ENCODE results near the gene CFAP52. TPM values are rescaled to one million over a fixed set of nuclear protein-coding genes. Genes with fewer than 3 reads are reported as not detected.

CFAP52 gene
- polyA plus RNA-seq, 3 donors: not detected

- Histone ChIP-seq H3K27ac (ENCODE audit: low read depth in 1 of 2, low read length in 2 of 2) (no peak overlapping the region), H3K79me2 (ENCODE audit: insufficient read depth, low read length) (no peaks in the 10 kb centered on the region), H3K9me3 (replicated peaks in 1 of 2; ENCODE audit: control insufficient read depth in 1 of 2, insufficient read depth in 1 of 2, low read length in 2 of 2) (peaks cover 5 to 10% of the 10 kb centered on the region in 2 donors), H3K36me3 (replicated peaks in 1 of 2; ENCODE audit: control insufficient read depth in 1 of 2, insufficient read depth in 2 of 2, low read length in 2 of 2) (no peaks in the 10 kb centered on the region), H3K9ac (ENCODE audit: insufficient read depth, low read length, poor library complexity, severe bottlenecking) (no peak overlapping the region), H2AFZ (ENCODE audit: insufficient read depth, low read depth, low read length, poor library complexity, severe bottlenecking) (no peak overlapping the region), H3K4me3 (replicated peaks in 1 of 3; ENCODE audit: low read depth in 2 of 3, low read length in 3 of 3) (no peak overlapping the region), H3K27me3 (ENCODE audit: control insufficient read depth in 2 of 2, insufficient read depth in 2 of 2, low read length in 2 of 2) (no peaks in the 10 kb centered on the region), H3K4me2 (replicated peaks; ENCODE audit: extremely low read depth, low read length, poor library complexity, severe bottlenecking) (no peak overlapping the region), H4K20me1 (ENCODE audit: insufficient read depth, low read length) (no peaks in the 10 kb centered on the region), H3K4me1 (ENCODE audit: control insufficient read depth in 1 of 2, insufficient read depth in 2 of 2, low read length in 2 of 2) (no peaks in the 10 kb centered on the region)
- Mint-ChIP-seq H3K4me3 (no peak overlapping the region), H3K27me3 (ENCODE audit: low read depth in 3 of 3) (peaks cover 0 to 4% (median 3%) of the 10 kb centered on the region in 3 donors), H3K9me3 (peaks cover 0 to 18% (median 10%) of the 10 kb centered on the region in 7 donors), H3K4me1 (no peaks in the 10 kb centered on the region), H3K36me3 (no peaks in the 10 kb centered on the region), H3K27ac (no peak overlapping the region)
- intact Hi-C loops (cut with micrococcal nuclease): no loop called here
- TF ChIP-seq, protein P1, sequence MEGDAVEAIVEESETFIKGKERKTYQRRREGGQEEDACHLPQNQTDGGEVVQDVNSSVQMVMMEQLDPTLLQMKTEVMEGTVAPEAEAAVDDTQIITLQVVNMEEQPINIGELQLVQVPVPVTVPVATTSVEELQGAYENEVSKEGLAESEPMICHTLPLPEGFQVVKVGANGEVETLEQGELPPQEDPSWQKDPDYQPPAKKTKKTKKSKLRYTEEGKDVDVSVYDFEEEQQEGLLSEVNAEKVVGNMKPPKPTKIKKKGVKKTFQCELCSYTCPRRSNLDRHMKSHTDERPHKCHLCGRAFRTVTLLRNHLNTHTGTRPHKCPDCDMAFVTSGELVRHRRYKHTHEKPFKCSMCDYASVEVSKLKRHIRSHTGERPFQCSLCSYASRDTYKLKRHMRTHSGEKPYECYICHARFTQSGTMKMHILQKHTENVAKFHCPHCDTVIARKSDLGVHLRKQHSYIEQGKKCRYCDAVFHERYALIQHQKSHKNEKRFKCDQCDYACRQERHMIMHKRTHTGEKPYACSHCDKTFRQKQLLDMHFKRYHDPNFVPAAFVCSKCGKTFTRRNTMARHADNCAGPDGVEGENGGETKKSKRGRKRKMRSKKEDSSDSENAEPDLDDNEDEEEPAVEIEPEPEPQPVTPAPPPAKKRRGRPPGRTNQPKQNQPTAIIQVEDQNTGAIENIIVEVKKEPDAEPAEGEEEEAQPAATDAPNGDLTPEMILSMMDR (IDR thresholded peaks at IDR 0.05): no peak
- DNase-seq: no peak
- whole genome bisulfite sequencing (ENCODE audit: insufficient coverage): 89% methylated on average over 2 of the region's 4 CpGs
Measured at GRCh38 chr17:9677896-9678295, 101.5 kb downstream of the CFAP52 start.

DNA sequence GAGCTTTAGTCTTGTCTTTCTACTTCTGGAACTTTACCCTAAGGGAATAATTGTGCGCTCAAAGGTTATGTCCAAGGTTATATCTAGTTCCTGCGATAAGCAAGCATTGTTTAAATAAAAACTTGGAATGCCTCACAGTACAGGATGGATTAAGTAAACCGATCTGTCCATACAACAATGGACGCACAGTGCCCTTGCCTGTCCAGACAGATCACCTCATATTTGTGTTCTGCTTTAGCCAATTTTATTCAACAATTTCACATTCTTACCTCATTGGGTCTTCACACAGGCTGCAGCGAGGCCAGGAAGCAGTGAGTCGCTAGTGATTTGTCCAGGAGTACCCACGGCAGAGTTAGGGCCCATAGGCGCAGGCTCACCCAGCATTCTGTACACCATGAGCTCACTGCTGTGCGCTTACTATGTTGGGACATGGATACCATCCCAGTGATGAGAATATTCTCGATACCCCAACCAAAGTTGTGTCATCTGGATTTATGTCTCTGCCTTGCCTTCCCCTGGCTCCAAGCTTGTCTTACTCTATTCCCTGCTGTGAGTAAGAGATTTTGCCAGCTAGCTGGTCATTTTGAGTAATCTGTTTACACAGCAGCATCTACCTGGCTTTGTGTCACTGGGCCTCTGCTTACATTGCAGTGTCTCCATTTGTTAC is 108.6 kb downstream of the CFAP52 start:
- no peaks in the 10 kb centered on the region for H3K79me2 ChIP-seq (ENCODE audit: insufficient read depth, low read length)
- no peaks in the 10 kb centered on the region for H3K4me1 ChIP-seq (ENCODE audit: control insufficient read depth in 1 of 2, insufficient read depth in 2 of 2, low read length in 2 of 2)
- no peaks in the 10 kb centered on the region for H3K36me3 Mint-ChIP-seq
- H3K9ac ChIP-seq (ENCODE audit: insufficient read depth, low read length, poor library complexity, severe bottlenecking): no peak overlapping the region
- no peak overlapping the region for H3K4me3 ChIP-seq (replicated peaks in 1 of 3; ENCODE audit: low read depth in 2 of 3, low read length in 3 of 3)
- H3K27ac ChIP-seq (ENCODE audit: low read depth in 1 of 2, low read length in 2 of 2): no peak overlapping the region
- H3K36me3 ChIP-seq (replicated peaks in 1 of 2; ENCODE audit: control insufficient read depth in 1 of 2, insufficient read depth in 2 of 2, low read length in 2 of 2): no peaks in the 10 kb centered on the region
- H3K27me3 Mint-ChIP-seq (ENCODE audit: low read depth in 3 of 3): no peaks in the 10 kb centered on the region
- TF ChIP-seq, protein P1 (IDR thresholded peaks at IDR 0.05): no peak
- no peaks in the 10 kb centered on the region for H3K4me1 Mint-ChIP-seq
- no peak for DNase-seq
- intact Hi-C loops (cut with micrococcal nuclease): no loop called here
- H3K4me2 ChIP-seq (replicated peaks; ENCODE audit: extremely low read depth, low read length, poor library complexity, severe bottlenecking): no peak overlapping the region
- peaks cover 0 to 18% (median 7%) of the 10 kb centered on the region in 7 donors for H3K9me3 Mint-ChIP-seq
- H4K20me1 ChIP-seq (ENCODE audit: insufficient read depth, low read length): no peaks in the 10 kb centered on the region
- H3K4me3 Mint-ChIP-seq: no peak overlapping the region
- peaks cover 2 to 6% of the 10 kb centered on the region in 2 donors for H3K9me3 ChIP-seq (replicated peaks in 1 of 2; ENCODE audit: control insufficient read depth in 1 of 2, insufficient read depth in 1 of 2, low read length in 2 of 2)
- no peak overlapping the region for H3K27ac Mint-ChIP-seq
- WGBS (ENCODE audit: insufficient coverage): 88% methylated on average over 6 of the region's 10 CpGs
- H3K27me3 ChIP-seq (ENCODE audit: control insufficient read depth in 2 of 2, insufficient read depth in 2 of 2, low read length in 2 of 2): no peaks in the 10 kb centered on the region
- no peak overlapping the region for H2AFZ ChIP-seq (ENCODE audit: insufficient read depth, low read depth, low read length, poor library complexity, severe bottlenecking)

Other genes starting within 250 kb of the CFAP52 start
- 100 to 1,000 TPM in 2 of 3 donors, 10 to 100 TPM in 1; 44.4 to 170 (median 142) TPM for gene STX8, start 822 bp upstream of the CFAP52 start, polyA plus RNA-seq
- under 1 TPM in 2 of 3 donors, not detected in 1; 0.05 to 0.57 TPM for gene USP43, start 68.9 kb downstream of the CFAP52 start, polyA plus RNA-seq
- gene DHRS7C, start 214.9 kb downstream of the CFAP52 start, polyA plus RNA-seq: not detected
- not detected for gene GSG1L2, start 245.4 kb downstream of the CFAP52 start, polyA plus RNA-seq
- gene GLP2R, start 249.3 kb downstream of the CFAP52 start, polyA plus RNA-seq: not detected

Data from CD14-positive monocyte (primary cell).